Ascending aorta (tissue), 2 donors: ENCODE data around the gene LRRC37A2. TPM values are rescaled to one million over a fixed set of nuclear protein-coding genes. Genes with fewer than 3 reads are reported as not detected.
"Not testable (repeated sequence)": the region's sequence is repeated elsewhere in the genome, so short reads cannot be mapped to it uniquely, and the experiment has no call there.

Experiments used
- DNase-seq, 2 donors: peaks; one replicate each; pipeline ENCODE4 v3.0.0-alpha.2; 2019; ENCODE audit warnings: low spot score in 2 of 2
- H3K27ac ChIP-seq, 2 donors: fragments of 200-600 bp; sonication (generic); one replicate each; pipeline ENCODE4 v1.5.1; 2016 to 2017; ENCODE audit warnings: mild to moderate bottlenecking in 1 of 2
- H3K27me3 ChIP-seq: fragments of 200-600 bp; sonication (generic); one replicate; pipeline ENCODE4 v1.5.1; 2017
- H3K36me3 ChIP-seq, 2 donors: fragments of 200-600 bp; sonication (generic); one replicate each; pipeline ENCODE4 v1.5.1; 2016
- H3K4me1 ChIP-seq, 2 donors: fragments of 200-600 bp; sonication (generic); one replicate each; pipeline ENCODE4 v1.5.1; 2016 to 2017; ENCODE audit warnings: mild to moderate bottlenecking in 1 of 2
- H3K4me3 ChIP-seq, 2 donors: fragments of 200-600 bp; sonication (generic); one replicate each; pipeline ENCODE4 v1.5.1; 2016 to 2017; ENCODE audit warnings: mild to moderate bottlenecking in 1 of 2
- H3K9me3 ChIP-seq, 2 donors: fragments of 200-600 bp; sonication (generic); one replicate each; pipeline ENCODE4 v1.5.1; 2016
- intact Hi-C: fragments of 100-400 bp; cut with DNase I; formaldehyde crosslinking; loops from one replicate; pipeline ENCODE4 v1.15.1; 2023
- total RNA-seq: library from RNA; depleted of rRNA; stranded (reverse); fragments of >200 nt; gene quantifications from one replicate; pipeline ENCODE4 v1.1.0, GENCODE V29; 2016

LRRC37A2 gene
- 7.7 TPM for total RNA-seq

- H3K4me3 ChIP-seq, H3K36me3 ChIP-seq, intact Hi-C loops, H3K4me1 ChIP-seq, DNase-seq, H3K27ac ChIP-seq, H3K27me3 ChIP-seq, H3K9me3 ChIP-seq: not testable (repeated sequence)
Measured at GRCh38 chr17:46512168-46512567, at the start of gene LRRC37A2. LRRC37A2 (plus strand) TSS chr17:46512468; CDS start chr17:46512713, 245 bp downstream.

- H3K27ac ChIP-seq, H3K36me3 ChIP-seq, DNase-seq, H3K27me3 ChIP-seq, H3K9me3 ChIP-seq, H3K4me3 ChIP-seq, H3K4me1 ChIP-seq, intact Hi-C loops: not testable (repeated sequence)
Measured at GRCh38 chr17:46467618-46468017, 44.6 kb upstream of the LRRC37A2 start.

GRCh38 chr17:46474489-46474888, 37.8 kb upstream of the LRRC37A2 start:
- H3K27me3 ChIP-seq, H3K4me3 ChIP-seq, H3K36me3 ChIP-seq, DNase-seq, H3K4me1 ChIP-seq, H3K27ac ChIP-seq, intact Hi-C loops, H3K9me3 ChIP-seq: not testable (repeated sequence)

GRCh38 chr17:46475583-46475982, 36.7 kb upstream of the LRRC37A2 start:
- intact Hi-C loops, H3K27me3 ChIP-seq, H3K4me1 ChIP-seq, H3K9me3 ChIP-seq, H3K36me3 ChIP-seq, DNase-seq, H3K27ac ChIP-seq, H3K4me3 ChIP-seq: not testable (repeated sequence)

GRCh38 chr17:46478823-46479222, 33.4 kb upstream of the LRRC37A2 start:
- H3K9me3 ChIP-seq, H3K27ac ChIP-seq, H3K27me3 ChIP-seq, H3K4me3 ChIP-seq, H3K36me3 ChIP-seq, DNase-seq, intact Hi-C loops, H3K4me1 ChIP-seq: not testable (repeated sequence)

- DNase-seq, intact Hi-C loops: not testable (repeated sequence)
Measured at GRCh38 chr17:46481310-46481709, 31.0 kb upstream of the LRRC37A2 start.

GRCh38 chr17:46492021-46492420, 20.2 kb upstream of the LRRC37A2 start:
- H3K27ac ChIP-seq, DNase-seq, H3K27me3 ChIP-seq, intact Hi-C loops, H3K4me1 ChIP-seq, H3K9me3 ChIP-seq, H3K4me3 ChIP-seq, H3K36me3 ChIP-seq: not testable (repeated sequence)

More at GRCh38 chr17:46481310-46481709, 31.0 kb upstream of the LRRC37A2 start:
- not testable (repeated sequence) for H3K27me3 ChIP-seq, H3K4me1 ChIP-seq, H3K27ac ChIP-seq, H3K4me3 ChIP-seq, H3K36me3 ChIP-seq, H3K9me3 ChIP-seq

- H3K27ac ChIP-seq, H3K9me3 ChIP-seq, H3K4me1 ChIP-seq, intact Hi-C loops, H3K27me3 ChIP-seq, H3K36me3 ChIP-seq, H3K4me3 ChIP-seq, DNase-seq: not testable (repeated sequence)
Measured at GRCh38 chr17:46499437-46500139, 12.7 kb upstream of the LRRC37A2 start.

GRCh38 chr17:46505896-46506295, 6.4 kb upstream of the LRRC37A2 start:
- H3K4me3 ChIP-seq, H3K27ac ChIP-seq, intact Hi-C loops, H3K27me3 ChIP-seq, H3K4me1 ChIP-seq, H3K9me3 ChIP-seq, H3K36me3 ChIP-seq, DNase-seq: not testable (repeated sequence)

GRCh38 chr17:46534716-46535115, 22.4 kb downstream of the LRRC37A2 start:
- H3K36me3 ChIP-seq, H3K27ac ChIP-seq, intact Hi-C loops, H3K4me1 ChIP-seq, DNase-seq, H3K9me3 ChIP-seq, H3K27me3 ChIP-seq, H3K4me3 ChIP-seq: not testable (repeated sequence)

GRCh38 chr17:46548607-46549006, 36.3 kb downstream of the LRRC37A2 start:
- H3K36me3 ChIP-seq, intact Hi-C loops, H3K9me3 ChIP-seq, H3K27ac ChIP-seq, H3K4me1 ChIP-seq, H3K4me3 ChIP-seq, DNase-seq, H3K27me3 ChIP-seq: not testable (repeated sequence)

- intact Hi-C loops, DNase-seq, H3K9me3 ChIP-seq, H3K27ac ChIP-seq, H3K36me3 ChIP-seq, H3K4me1 ChIP-seq, H3K4me3 ChIP-seq, H3K27me3 ChIP-seq: not testable (repeated sequence)
Measured at GRCh38 chr17:46559155-46559554, 46.9 kb downstream of the LRRC37A2 start.

- intact Hi-C loops, DNase-seq, H3K27ac ChIP-seq, H3K36me3 ChIP-seq, H3K4me3 ChIP-seq, H3K4me1 ChIP-seq, H3K27me3 ChIP-seq, H3K9me3 ChIP-seq: not testable (repeated sequence)
Measured at GRCh38 chr17:46560048-46560447, 47.8 kb downstream of the LRRC37A2 start.

- DNase-seq, H3K27ac ChIP-seq, intact Hi-C loops, H3K27me3 ChIP-seq, H3K9me3 ChIP-seq, H3K4me3 ChIP-seq, H3K36me3 ChIP-seq, H3K4me1 ChIP-seq: not testable (repeated sequence)
Measured at GRCh38 chr17:46566284-46566683, 54.0 kb downstream of the LRRC37A2 start.

GRCh38 chr17:46566980-46567379, 54.7 kb downstream of the LRRC37A2 start:
- DNase-seq, H3K4me3 ChIP-seq, H3K9me3 ChIP-seq, H3K27ac ChIP-seq, H3K27me3 ChIP-seq, H3K4me1 ChIP-seq, intact Hi-C loops, H3K36me3 ChIP-seq: not testable (repeated sequence)
